Measurements from ENCODE around the gene SDHB.

GRCh38 chr1:17066361-17067068 lies 12.7 kb upstream of the SDHB start:
- TF ChIP-seq ZNF747 (tag by site-specific recombination; IDR thresholded peaks at IDR 0.05) (no peak), CTCF (tag by site-specific recombination; IDR thresholded peaks at IDR 0.05) (no peak), ELK4 (IDR thresholded peaks at IDR 0.05; ENCODE audit: borderline replicate concordance, low read depth, low read length) (no peak)

Data from HEK293 (cell line).